A673 (cell line): ENCODE data around the gene EIF4E2.

Experiments used
- EZH2 ChIP-seq: fragments of 200-600 bp; sonication (generic); IDR thresholded peaks from 2 replicates; pipeline ENCODE4 v1.6.1; 2017; ENCODE audit warnings: borderline replicate concordance, low read depth, mild to moderate bottlenecking, mixed read lengths, antibody characterized with exemption, low read length; ENCODE audit not compliant: poor library complexity, severe bottlenecking
- TF ChIP-seq, protein P1 (sequence below): fragments of 300-800, 200-600 bp; sonication (generic); conservative IDR thresholded peaks from 2 replicates; pipeline ENCODE4 v1.5.1; 2017; ENCODE audit warnings: low read depth, mild to moderate bottlenecking, antibody characterized with exemption, low read length, moderate library complexity, mixed read lengths

- TF ChIP-seq, protein P1, sequence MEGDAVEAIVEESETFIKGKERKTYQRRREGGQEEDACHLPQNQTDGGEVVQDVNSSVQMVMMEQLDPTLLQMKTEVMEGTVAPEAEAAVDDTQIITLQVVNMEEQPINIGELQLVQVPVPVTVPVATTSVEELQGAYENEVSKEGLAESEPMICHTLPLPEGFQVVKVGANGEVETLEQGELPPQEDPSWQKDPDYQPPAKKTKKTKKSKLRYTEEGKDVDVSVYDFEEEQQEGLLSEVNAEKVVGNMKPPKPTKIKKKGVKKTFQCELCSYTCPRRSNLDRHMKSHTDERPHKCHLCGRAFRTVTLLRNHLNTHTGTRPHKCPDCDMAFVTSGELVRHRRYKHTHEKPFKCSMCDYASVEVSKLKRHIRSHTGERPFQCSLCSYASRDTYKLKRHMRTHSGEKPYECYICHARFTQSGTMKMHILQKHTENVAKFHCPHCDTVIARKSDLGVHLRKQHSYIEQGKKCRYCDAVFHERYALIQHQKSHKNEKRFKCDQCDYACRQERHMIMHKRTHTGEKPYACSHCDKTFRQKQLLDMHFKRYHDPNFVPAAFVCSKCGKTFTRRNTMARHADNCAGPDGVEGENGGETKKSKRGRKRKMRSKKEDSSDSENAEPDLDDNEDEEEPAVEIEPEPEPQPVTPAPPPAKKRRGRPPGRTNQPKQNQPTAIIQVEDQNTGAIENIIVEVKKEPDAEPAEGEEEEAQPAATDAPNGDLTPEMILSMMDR: no peak
- TF ChIP-seq EZH2: no peak
These were observed 48.6 kb upstream of the EIF4E2 start for GRCh38 chr2:232501794-232502390.
